SH-SY5Y (cell line): ENCODE results near the gene GRK1.

Experiments used
- GATA2 ChIP-seq: IDR thresholded peaks from 2 replicates; pipeline ENCODE4 v1.6.1; 2011; ENCODE audit warnings: mild to moderate bottlenecking, low read depth, low read length
- GATA3 ChIP-seq: IDR thresholded peaks from 2 replicates; pipeline ENCODE4 v1.6.1; 2011; ENCODE audit warnings: low read depth, mild to moderate bottlenecking, low read length, moderate library complexity

GRK1 gene

DNA sequence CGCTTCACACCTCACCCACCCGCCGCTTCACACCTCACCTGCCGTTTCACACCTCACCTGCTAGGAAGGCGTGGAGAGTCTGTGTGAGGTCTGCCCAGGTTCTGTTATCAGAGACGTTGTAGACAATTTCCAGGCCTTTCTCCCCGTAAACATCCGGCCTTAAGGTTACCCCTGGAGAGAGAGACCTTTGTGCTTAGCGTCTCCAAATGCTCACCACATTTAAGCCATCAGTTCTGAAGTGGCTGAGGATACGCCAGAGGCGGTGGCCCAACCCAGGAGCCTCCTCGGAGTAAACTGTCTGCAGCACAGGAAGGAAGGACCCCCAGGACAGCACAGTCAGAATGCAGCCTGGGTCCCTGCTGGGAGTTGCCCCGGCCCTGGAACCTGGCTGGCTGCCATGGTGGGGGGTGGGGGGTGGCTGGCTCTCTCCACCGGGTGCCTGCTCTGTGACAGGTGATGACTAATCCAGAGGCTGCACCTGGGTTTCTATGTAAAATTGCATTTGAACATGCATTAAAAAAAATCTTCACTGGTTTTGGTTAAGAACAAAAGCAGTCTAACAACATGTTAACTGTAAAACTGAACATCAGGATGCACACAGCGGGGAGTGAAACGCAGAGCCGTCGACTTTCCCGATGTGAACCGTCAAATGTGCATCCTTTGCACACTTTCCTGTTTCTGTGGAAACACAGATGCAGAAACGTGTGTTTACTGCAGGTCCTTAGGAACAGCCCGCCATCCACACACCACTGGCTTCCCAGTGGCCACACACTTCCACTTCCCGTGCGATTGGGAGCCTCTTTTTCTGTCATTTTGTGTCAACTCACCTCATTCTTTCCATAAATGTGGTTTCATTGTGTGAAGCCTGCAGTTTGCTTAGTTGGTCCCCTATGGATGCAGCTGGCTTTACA is 13.5 kb upstream of the GRK1 start:
- no peak for TF ChIP-seq GATA3
- TF ChIP-seq GATA2, result no peak

DNA sequence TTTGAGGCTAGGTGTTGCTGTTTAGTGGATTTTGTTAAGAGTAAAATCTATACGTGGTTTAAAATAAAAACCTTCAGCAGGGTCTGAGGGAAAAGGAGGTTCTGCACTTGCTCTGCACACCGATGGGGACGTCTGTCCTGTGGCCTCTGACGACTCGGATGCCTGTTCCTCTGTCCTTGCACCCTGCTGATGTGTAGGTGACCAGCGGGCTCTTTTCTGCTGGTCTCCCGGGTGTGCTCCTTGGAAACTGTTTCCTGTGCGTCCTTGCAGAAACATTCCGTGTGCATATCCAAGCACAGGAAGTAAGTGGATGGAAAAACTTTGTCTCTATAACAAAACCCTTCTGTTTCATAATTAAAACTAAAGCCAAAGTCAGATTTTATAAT is 12.9 kb upstream of the GRK1 start:
- TF ChIP-seq GATA2, result no peak
- no peak for TF ChIP-seq GATA3

GRCh38 chr13:113654591-113655345 is 12.3 kb upstream of the GRK1 start:
- no peak for TF ChIP-seq GATA2
- TF ChIP-seq GATA3, result no peak

DNA sequence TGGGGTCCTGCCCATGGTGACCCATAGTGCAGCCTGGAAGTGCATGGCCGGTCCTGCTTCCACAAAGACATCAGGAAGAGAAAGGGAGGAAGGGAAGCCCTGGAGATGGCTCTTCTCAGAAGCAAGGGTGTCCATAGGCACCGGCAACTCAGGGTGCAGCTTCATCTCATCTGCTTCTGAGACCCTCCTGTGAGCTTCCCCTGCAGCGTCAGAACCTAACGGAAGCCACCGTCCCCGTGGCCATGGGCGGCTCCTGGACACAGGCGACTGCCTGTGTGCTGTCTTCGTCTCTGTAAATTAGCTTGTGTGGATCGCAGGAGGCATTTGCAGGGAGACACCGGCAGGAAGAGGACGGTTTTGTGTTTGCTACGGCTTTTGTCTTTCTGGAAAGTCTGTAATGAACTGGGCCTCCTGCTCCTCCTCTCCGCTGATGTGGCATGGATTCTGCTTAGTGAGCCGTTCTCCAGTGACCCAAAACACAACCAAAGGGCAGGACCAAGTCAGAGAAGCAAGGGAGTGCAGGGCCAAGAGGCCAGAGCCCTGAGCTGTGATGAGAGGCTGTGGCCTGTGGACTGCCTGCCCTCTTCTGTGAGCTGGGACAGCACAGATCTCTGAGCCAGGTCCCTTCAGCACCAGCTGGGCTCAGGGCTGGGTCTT is 11.5 kb upstream of the GRK1 start:
- TF ChIP-seq GATA3, result no peak
- no peak for TF ChIP-seq GATA2

- TF ChIP-seq GATA2, result no peak
- TF ChIP-seq GATA3, result no peak
Measured at GRCh38 chr13:113656003-113656588, 10.9 kb upstream of the GRK1 start.

DNA sequence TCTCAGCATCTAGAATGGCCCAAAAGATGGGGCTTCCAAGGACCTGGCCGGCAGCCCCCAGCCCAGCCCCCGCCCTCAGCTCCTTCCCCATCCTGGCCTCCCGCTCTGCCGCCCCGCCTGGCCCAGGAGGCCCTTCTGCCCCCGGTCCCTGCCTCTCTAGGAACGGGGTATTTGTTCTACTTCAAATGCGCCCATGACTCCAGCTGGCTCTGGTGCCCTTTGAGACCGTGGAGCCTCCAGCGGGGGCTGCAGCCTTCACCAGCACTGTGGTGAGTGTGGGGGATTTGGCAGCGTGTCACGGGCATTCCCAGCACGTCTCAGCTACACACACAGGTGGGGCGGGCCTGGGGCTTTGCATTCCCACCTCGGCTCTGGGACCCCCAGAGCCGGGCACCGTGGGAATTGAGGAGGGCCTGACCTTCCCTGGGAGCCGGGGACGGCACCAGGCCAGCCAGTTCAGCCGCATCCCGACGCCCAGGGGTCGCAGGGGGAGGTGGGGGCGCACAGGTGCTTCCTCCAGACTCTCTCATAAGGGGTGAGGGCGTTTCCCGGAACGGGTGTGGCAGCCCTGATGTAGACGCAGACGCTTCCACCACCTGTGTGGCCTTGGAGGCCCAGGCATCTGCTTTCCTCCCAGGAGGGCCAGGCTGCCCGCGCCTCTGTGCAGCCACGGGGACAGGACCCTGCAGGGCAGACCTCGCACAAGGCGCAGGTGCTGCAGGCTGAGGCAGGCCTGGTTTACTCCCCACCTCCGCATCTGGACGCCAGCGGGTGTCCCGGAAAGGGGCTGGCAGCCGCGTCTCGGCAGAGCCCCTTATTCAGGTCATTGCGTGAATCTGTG is 10.0 kb upstream of the GRK1 start:
- TF ChIP-seq GATA2 (no peak), GATA3 (no peak)

DNA sequence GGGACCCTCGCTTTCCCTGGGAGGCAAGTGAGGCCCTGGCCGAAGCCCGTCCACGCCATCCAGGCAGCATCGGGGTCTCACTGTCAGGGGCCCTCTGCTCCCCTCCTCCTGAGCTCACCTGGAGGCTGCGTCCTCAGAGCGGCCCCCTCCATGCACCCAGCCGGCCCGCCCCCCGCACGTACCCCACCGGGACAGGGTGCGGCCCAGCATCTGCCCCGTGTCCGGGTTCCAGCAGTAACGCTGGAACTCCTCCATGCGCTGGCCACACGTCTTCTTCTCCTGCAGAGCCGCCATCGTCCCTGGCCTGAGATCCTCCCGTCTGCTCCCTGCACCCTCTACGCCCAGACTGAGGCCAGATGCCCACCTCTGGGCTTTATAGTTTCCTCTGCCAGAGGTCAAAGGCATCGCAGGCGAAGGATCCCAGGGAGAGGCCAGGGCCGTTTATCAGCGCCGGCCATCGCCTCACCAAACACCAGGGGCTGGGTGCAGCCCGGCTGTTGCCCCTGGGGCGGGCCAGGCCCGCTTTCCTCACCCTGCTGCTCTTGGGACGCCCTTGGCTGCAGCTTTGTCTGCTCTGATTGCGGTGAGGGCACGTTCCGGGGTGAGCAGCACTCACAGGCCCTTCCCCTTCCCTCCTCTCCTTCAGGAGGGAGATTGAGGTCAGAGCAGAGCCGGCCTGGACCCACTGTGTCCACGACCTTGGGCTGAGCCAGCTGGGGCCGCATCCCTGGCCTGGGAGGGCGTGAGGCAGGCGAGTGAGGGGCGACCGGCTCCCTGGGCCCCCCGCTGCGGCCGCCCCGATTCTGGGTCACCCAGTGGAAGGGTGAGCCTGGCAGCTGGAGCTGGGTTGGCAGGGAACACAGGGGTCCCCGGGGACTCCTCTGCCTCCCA is 8.9 kb upstream of the GRK1 start, which contains the start of gene ATP4B:
Gene ATP4B, minus strand, starts transcription at position 348 of the 891 bp plus-strand sequence. Its CDS starts 54 bp downstream, at position 294.
- TF ChIP-seq GATA2, result no peak
- no peak for TF ChIP-seq GATA3

DNA sequence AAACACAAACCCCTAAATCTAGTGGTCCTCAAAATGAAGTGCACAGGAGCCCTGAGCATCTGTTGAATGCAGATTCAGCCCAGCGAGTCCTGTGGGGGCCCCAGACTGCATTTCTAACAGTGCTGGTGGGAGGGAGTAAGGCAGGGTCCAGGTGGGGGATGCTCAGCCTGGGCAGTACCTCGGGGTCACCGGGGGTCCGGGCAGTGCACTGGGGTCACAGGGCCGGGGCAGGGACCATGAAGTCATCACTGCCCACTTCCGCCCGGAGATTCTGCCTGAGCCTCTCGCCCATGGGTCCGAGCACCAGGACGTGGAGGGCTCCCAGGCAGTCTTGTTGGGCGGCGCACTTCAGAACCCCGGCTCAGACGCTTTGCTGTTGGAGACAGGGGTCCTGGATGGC is 8.2 kb upstream of the GRK1 start:
- TF ChIP-seq GATA2, result no peak
- TF ChIP-seq GATA3, result no peak

DNA sequence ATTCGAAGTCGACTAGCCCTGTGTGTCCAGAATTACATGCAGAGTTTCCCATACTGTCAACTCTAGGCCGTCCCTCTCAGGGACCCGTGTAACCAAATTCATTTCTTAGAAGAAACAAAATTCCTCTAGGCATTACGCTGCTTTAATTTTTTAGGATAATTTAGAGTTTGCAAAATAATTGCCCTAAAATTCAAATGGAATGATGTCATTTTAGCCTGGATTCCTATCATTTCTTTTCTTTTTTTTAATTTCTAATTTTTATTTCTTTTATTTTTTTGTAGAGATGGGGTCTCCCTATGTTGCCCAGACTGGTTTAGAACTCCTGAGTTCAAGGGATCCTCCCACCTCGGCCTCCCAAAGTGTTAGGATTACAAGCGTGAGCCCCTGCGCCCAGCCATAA is 7.7 kb upstream of the GRK1 start:
- no peak for TF ChIP-seq GATA3
- TF ChIP-seq GATA2, result no peak

GRCh38 chr13:113660066-113660465 is 7.0 kb upstream of the GRK1 start:
- TF ChIP-seq GATA3 (no peak), GATA2 (no peak)

GRCh38 chr13:113661509-113661908 is 5.5 kb upstream of the GRK1 start:
- TF ChIP-seq GATA3, result no peak
- TF ChIP-seq GATA2, result no peak

- TF ChIP-seq GATA3 (no peak), GATA2 (no peak)
Measured at GRCh38 chr13:113663934-113664333, 3.1 kb upstream of the GRK1 start.
